ENCODE measurements around the gene KLF15.

The KLF15 gene

GRCh38 chr3:126319701-126320295 lies 37.4 kb downstream of the KLF15 start:
- no peak for DNase-seq

GRCh38 chr3:126317029-126317996 lies 39.9 kb downstream of the KLF15 start:
- no peak for DNase-seq

- DNase-seq: no peak
Measured at GRCh38 chr3:126316501-126316939, 40.7 kb downstream of the KLF15 start.

GRCh38 chr3:126316031-126316461 lies 41.2 kb downstream of the KLF15 start:
- no peak for DNase-seq

- DNase-seq: no peak
Measured at GRCh38 chr3:126314790-126315658, 42.2 kb downstream of the KLF15 start.

GRCh38 chr3:126314305-126314789 lies 42.9 kb downstream of the KLF15 start:
- DNase-seq: no peak

- DNase-seq: no peak
Measured at GRCh38 chr3:126313580-126314304, 43.5 kb downstream of the KLF15 start.

- DNase-seq: no peak
Measured at GRCh38 chr3:126313166-126313565, 44.0 kb downstream of the KLF15 start.

- DNase-seq: no peak
Measured at GRCh38 chr3:126312341-126312740, 44.9 kb downstream of the KLF15 start.

- no peak for DNase-seq
Measured at GRCh38 chr3:126311338-126311978, 45.8 kb downstream of the KLF15 start.

- DNase-seq: no peak
Measured at GRCh38 chr3:126310816-126311215, 46.4 kb downstream of the KLF15 start.

- DNase-seq: no peak
Measured at GRCh38 chr3:126309861-126310655, 47.1 kb downstream of the KLF15 start.

- no peak for DNase-seq
Measured at GRCh38 chr3:126309165-126309564, 48.0 kb downstream of the KLF15 start.

GRCh38 chr3:126308394-126309125 lies 48.6 kb downstream of the KLF15 start:
- DNase-seq: no peak

- no peak for DNase-seq
Measured at GRCh38 chr3:126307591-126308393, 49.4 kb downstream of the KLF15 start.

- DNase-seq: no peak
Measured at GRCh38 chr3:126306888-126307482, 50.2 kb downstream of the KLF15 start.

GRCh38 chr3:126306397-126306796 lies 50.8 kb downstream of the KLF15 start:
- DNase-seq: no peak

GRCh38 chr3:126305427-126305826 lies 51.8 kb downstream of the KLF15 start:
- no peak for DNase-seq

- DNase-seq: no peak
Measured at GRCh38 chr3:126304704-126305103, 52.5 kb downstream of the KLF15 start.

All from stimulated activated CD4-positive, alpha-beta T cell treated with anti-CD3 and anti-CD28 coated beads, Interleukin-4, amount 100 ng/mL, for 1 hour (primary cell).